Stimulated activated CD4-positive, alpha-beta T cell treated with anti-CD3 and anti-CD28 coated beads, TNF-alpha, amount 100 ng/mL, for 24 hours (primary cell): ENCODE measurements around the gene COL23A1.

ENCODE experiments used
- DNase-seq, 3 experiments: peaks; one replicate each; pipeline ENCODE4 v3.0.0-alpha.2; 2020; ENCODE audit warnings: low read depth in 3 of 3

Gene COL23A1

DNA sequence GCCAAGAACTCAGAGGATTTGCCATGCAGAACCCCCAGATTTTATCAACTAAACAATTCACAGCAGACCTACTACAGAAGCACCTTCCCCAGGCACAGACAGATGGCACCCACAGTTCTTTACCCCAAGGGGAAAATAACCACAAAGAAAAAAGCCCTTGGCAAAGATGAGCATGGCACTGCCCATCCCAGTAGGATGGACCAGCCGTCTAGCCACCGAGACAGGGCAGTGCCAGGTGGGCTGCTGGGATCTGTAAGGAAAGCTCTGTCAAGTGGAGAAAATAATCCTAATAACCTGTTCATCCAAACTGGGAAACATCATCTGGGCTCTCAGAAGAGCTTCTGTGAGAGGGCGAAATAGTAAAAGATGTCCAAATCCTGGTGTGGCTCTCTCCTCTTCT lies 130.0 kb downstream of the COL23A1 start:
- DNase-seq: no peak

DNA sequence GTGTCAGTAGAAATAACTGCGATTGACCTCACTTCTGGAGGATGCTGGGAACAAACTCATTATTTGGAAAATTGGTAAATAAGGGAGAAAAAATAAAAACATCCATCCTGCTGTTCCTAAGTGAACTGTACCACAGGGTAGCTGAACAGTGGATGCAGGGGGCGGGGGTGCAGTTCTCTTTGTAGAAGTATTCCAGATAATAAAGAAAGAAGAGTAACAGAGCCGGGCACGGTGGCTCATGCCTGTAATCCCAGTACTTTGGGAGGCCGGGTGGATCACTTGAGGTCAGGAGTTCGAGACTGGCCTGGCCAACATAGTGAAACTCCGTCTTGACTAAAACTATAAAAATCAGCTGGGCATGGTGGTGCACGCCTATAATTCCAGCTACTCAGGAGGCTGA lies 132.1 kb downstream of the COL23A1 start:
- DNase-seq: no peak

DNA sequence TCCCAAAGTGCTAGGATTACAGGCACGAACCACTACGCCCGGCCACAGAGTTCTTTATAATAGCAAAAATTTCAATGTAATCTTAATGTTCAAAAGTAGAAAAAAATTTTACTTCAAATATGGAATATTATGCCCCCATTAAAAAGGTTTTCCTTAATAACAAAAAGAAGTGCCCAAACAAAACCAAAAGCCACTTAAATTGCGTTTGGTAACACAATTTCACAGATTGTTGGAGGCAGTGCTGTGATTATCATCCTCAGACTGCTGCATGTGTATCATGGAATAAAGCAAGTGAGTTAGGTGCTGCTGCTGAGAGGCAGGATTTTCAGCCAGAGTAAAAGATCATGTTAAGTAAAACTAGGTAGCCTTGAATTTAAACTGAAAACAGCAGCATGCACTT lies 132.7 kb downstream of the COL23A1 start:
- no peak for DNase-seq

DNA sequence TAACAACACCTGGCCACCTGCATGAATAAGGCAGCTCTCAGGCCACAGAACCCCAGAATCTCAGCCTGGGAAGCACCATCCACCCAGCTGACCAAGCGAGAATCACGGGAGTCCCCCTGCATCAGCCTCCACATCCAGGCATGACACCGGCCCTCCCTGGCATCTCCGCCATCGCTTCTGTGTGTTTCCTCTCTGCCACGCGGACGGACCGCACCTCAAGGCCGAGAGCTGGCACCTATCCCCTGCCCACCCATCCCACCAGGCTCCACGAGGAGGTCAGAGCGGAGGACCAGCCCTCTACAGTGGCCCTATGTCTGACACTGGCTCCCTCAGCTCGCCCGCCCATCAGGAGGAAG lies 134.7 kb downstream of the COL23A1 start:
- no peak for DNase-seq

DNA sequence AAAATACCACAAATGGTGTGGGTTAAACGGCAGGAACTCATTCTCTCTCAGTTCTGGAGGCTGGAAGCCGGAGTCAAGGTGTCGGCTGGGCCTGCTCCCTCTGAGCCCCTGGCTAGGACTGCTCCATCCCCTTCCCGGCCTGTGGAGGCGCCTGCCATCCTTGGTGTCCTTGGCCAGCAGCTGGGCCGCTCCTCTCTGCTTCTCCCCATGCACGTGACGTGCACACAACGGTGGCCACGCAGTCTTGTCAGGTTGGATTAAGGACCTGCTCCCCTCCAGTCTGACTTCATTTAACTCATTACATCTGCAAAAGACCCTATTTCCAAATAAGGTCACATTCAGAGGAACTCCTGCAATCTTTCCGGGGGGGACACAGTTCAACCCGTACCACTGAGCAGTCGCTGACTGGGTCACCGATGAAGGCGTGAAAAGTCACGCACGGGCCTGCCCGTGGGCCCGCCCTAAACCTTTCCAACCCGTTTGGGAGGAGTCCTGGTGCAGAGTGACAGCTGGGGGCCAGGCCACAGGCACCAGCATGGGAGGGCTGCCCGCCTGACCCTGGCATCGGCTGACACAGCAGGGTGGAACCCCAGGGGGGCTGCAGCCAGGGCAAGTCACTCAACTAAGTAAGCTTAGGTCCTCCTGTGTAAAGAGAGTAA lies 135.2 kb downstream of the COL23A1 start:
- no peak for DNase-seq

DNA sequence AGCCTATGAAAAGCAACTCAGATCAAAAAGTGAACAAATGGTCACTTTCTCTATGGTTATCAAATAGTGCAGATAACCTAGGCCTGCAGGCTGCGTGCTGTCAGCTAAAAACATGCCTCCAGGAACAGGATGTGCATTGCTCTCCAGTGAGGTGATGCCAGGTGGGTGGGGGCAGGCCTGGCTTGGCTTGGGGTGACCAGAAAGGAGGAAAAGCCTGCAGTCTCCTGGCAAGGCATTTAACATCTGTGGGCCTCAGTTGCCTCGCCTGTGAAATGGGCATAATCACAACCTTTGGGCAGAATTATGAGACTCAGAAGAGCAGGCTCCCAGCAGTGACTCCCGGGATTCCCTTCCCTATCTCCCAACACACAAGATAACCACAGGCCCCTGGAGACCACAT lies 135.9 kb downstream of the COL23A1 start:
- DNase-seq: no peak

DNA sequence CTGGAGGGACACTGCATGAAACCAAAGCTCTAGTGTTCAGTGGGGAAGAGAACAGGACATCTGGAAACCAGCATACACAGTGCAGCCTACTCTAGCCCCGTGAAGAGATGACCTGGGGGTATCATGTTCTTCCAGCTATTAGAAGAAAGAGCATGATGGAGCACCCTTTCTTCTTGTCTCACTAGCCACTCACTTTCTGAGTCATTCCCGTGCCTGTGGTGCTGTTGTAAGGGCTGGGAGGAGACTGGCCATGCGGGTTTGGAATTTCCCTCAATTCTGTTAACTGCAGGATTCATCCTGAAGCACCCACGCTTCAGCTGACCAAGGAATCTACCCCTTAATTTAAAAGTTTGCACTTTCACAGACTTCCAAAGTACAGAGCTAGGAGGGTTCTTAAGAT lies 137.0 kb downstream of the COL23A1 start:
- no peak for DNase-seq

DNA sequence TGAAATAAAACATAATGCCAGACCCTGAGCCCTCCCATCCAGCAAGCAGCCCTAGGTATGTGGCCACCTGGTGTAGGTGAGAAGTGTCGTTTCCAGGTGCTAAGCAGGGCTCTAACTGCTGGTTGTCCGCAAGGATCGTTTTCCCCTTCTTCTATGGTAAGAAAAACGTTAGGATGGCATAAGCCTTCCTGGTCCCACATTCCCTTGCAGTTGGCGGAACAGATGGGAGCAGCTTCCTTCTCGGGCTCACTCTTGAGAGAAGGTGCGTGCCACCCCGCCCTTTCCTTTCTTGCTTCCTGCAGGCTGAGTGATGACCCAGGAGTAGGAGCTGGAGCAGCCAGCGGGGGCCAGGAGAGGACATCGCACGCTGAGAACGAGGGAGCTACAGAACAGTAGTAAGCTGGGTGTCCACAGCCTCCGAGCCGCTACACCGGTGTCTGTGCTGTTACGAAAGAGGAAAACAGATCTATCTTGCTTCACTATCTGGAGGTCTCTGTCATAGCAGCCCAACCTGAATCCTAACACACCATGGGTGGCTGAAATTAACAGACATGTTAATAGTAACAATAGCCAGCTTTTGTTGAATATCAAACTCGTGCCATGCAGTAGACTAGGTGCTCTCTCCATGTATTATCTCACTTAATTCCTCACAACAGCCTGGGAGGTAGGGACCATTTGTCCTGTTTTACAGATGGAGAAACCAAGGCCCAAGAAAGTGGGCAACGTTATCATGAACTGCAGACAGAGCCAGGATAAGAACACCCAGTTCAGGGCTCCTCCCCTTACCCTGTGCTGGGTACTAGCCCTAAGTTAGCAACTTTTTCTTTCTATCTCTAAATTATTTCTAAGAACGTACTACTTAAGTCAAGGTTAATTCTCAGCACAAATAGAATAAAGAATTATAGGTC lies 139.8 kb downstream of the COL23A1 start:
- DNase-seq: no peak

DNA sequence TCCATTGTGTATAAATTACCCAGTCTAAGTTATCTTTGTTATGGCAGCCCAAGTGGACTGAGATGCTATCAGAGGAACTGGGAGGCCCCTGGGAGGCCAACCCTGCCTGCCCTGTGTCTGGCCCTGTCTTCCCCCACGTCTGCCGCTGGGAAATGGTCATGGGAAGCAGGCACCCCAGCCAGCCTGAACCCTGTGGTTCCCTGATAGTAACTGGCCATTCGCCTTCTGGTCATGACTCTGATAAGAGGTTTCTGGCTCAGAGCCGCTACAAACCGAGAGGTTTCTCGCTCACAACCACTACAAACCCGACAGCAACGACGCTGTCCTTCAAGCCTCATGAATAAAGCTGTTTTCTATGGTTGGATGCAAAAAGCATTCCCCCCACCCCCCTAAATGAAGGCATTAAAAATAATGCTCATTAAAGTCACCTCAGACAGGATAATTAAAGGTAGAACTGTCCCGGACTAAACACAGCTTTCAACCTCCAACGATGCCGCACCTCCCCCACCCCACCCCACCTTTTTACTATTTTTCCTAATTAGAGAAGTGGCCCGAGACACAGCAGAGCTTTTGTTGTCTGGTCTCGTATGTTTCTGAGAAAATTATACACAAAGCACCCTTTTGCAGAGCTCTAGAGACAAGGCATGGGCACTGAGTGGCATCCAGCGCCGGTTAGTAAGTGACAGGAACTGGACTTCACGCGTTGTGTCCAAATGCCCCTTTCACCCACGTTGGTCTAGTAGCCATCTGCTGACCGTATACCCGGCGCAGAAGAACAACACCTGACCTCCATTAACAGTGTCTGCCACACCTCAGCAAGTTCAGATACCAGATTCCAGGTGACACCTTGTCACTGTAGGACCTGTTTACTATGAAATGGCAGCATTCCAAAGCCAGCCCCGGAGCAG lies 140.8 kb downstream of the COL23A1 start:
- DNase-seq: no peak

DNA sequence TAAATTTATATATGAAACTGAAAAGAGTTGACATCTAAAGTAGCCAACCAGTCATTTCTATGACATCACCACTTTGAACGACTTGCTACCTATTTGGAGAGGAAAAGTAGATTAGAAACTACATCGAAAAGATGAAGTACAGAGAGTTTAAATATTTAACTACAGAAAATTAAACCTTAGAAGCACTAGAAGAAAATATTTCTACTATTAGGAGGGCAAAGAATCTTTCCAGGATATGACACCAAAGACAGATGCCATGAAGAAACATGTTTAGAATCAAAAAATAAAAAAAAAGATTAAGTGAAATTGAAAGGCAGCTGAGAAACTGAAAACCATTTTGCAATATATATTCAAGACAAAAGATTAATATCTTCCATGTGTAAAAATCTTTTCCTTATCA lies 144.7 kb downstream of the COL23A1 start:
- no peak for DNase-seq

DNA sequence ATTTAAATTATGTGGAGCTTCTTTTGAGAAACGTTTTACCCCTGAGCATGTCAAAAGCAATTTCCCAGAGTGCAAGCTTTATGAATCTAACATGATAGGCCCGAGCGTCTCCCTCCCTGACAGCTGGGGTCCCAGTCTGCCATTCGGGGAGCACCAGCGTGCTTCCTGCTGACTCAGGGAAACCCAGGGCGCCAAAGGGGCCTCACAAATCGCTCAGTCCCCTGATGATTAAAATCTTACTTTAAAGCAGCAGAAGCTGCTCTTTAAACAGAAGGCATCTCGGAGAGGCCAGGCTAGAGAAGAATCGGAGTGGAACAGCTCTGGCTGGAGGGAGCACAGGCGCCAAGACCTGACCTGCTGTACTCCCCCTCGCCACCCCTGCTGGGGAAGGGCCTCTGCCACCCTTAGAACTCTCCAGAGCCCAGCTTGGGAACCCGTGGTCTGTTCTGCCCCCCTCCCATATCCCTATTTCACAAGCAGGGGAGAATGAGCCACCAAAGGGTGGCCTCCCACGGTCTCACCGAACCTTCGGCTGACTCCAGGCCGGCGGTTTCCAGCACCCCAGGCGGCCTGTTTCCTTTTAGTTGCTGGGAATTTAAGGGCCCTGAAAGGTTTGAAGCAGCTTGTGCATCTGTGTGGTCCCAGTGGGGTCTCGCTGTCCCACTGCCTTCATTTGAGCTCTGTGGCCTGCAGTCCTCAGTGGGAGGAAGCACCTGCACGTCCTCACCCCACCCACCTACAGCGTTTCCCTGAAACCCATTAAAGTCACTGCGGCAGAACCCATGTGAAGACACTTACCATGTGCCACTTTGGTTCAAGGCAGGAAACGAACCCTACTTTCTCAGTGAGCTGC lies 147.6 kb downstream of the COL23A1 start:
- no peak for DNase-seq

DNA sequence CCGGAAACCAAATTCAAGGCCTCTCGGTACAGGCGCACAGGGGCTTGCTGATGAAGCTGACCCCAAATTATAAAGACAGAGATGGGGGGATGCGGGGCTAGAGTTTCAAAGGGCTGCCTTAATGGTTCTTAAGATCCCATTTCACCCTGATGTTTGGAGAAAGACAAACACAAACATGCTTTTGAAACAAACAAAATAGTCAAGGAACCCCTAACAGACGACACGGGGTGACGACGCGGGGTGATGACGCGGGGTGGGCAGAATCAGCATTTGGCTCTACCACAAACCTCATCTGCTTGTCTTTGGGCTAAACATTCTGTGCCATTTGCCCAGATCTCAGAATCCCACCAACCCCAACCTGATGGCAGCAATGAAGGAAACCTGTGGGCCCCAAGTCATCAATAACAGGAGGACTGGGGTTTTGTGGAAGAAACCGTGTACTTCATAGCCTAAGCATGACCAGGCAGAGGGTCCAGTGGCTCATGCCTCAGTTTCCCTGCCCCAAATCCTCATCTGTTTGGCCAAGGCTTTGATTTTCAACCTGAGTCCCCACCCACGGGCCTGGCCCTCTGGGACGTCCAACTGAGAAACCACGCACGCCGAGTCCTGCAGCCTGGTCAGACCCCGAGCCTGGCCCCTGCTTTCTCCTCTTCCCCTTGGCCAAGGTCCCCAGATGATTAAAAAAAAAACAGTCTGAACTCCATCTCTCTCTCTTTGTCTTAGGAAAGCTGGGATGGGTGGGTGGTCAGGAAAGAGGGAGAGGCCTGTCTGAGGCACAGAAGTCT lies 148.5 kb downstream of the COL23A1 start:
- no peak for DNase-seq

DNA sequence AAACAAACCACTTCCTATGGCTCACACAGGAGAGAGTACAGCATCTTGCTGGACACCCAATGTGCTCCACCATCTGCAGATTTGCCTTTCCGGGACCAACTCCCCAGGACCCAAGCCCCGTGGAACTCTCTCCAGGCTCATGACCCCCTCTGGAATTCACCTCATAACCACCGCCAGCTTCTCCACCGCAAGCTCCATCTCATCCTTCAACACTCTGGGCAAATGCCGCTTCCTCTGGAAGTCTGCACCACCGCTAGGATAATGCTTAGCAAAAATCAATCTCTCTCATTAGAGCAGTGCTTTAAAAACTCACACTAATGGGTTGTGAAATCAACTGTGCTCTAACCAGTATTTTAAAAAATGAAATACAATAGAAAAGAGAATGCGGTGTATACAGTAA lies 150.0 kb downstream of the COL23A1 start:
- DNase-seq: no peak

DNA sequence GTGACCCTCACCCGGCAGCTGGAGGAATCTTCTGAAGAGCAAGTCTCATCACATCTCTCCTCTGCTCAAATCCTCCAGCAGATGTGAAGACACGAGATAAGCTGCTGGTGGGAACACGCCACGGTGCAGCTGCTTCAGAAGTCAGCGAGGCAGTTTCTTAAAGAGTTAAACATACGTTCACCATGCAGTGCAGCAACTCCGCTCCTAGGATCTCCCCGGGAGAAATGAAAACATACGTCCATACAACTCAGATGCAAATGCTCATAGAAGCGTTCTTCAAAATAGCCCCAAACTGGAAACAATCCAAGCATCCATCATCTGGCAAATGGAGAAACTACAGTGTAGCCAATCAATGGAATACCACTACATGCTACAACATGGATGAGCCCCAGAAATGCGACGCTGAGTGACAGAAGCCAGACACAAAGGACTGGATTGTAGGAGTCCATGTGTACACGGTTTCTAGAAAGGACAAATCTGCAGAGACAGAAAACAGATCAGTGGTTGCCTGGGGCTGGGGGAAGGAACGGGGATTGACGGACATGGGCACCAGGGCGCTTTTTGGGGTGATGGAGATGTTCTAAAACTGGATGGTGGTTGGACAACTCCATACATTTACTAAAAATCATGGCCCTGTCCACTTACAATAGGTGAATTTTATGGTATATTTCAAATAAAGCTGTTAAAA lies 150.6 kb downstream of the COL23A1 start:
- DNase-seq: no peak

DNA sequence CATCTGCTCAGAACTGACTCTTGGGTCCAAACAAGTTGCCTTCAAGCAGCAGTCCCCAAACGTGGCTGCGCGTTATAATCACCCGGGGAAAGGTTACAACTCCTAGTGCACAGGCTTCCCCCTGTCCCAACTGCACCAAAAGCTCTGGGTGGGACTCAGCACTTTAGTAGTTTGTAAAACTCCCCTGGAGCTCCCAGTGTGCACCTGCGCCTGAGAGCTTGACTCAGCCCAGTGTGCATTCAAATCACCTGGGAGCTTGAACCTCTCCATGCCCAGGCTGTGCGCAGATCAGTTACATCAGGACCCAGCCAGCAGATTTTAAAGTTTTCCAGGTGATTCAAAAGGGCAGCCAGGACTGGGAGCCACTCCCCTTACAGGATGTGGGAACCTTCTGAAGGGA lies 151.4 kb downstream of the COL23A1 start:
- DNase-seq: no peak

DNA sequence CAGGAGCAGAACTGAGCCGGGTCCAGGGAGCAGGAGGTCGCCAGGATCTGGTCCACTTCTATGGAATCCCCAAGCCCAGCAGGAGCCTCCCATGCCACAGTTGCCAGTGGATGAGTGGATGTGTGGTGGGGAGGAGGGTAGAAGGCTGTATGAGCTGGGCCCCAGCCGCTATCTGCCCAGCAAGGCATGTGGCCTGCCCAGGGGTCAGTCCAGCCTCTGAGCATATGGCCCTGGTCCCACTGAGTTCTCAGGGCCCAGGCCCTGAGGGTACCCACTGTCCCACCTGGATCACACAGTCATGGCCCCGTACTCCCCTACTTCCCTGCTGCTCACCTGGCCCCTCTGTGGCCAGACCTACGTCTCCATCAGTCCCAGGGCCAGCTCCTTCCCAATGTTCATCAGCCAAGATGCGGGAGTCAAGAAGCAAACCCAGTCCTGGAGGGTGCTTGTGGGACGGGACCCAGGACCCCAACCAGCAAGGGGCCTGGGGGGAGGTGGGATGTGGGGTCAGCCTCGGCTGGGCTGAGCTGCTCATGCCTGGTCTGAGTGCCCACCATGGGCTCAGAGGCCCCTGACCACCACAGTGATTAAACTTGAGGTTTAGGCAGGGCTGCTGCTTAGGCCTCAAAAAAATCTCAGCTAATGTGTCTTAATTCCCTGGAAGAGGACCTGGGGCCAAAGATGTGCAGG lies 152.7 kb downstream of the COL23A1 start:
- DNase-seq: no peak

DNA sequence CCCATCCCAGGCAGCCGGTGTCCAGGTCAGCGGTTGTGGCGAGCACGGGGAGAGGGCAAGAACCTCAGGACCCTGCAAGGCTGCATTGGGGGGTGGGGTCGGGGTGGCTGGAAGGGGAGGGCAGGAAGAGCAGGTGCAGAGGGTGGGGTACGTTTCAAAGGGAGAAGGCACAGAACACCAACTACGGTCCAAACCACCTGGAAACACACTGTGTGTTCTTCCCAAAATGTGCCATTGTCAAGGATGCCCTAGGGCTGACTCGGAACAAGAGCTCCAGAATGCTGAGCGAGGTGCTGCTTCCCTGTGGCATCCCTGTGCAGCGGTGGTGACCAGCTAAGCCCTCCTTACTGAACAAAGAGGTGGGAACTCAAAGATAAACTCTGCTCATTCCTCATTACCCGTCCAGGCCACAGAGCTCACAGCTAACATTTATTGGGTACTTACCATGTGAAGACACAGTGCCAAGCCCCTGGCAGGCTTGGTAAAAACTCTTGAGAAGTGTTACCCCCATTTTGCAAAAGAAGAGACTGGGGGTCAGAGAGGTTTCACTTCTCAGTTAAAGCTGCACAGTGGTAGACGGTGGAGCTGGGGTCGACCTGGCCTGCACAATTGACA lies 153.8 kb downstream of the COL23A1 start:
- DNase-seq: no peak

DNA sequence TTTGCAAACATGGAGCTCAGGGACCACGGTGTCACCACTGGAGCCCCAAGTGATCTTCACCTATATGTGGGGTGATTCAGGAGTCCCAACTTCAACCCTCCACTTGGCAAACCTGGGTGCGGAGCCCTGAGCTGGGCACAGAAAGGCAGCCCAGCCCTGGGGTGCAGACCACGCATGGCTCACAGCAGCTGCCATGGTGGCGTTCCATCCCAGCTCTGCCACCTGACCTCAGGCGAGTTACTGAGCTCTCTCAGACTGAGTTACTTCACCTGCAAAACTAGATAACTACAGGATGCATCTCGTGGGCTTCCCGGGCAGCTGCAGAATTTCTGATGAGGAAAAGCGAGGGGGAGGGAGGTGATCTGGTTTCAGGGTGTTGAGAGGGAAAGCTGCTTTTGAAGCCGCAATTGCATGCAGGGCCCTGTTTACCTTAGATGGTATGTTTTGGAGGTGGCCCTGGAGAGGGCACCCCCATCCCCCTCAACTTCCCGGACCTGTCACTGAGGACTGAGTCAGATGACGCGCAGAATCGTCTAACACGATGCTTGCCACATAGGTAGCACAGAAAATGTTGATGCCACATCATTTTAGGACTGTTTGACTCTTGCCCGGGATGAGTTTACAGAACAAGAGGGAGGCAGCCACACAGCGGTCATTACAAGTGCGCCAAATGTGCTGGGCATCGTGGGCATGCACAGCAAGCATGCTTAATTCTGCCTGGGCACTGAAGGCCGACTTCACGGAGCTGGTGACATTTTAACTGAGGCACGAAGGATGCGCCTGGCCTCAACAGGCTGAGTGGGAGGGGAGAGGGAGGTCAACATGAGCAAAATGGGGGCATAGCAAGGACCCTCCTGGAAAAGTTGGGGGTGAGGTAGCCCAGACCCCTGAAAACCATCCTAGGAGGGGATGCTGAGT lies 154.6 kb downstream of the COL23A1 start:
- DNase-seq: no peak
